Hepatocyte (in vitro differentiated cells): ENCODE data around the gene DSN1. TPM values are rescaled to one million over a fixed set of nuclear protein-coding genes. Genes with fewer than 3 reads are reported as not detected.

Experiments
- DNase-seq: peaks from one replicate; pipeline ENCODE4 v3.0.0-alpha.2; 2016; ENCODE audit warnings: low spot score
- H2AFZ ChIP-seq: fragments of 200-600 bp; sonication (generic); 2 replicates; pipeline ENCODE4 v1.6.0; 2016; ENCODE audit warnings: antibody characterized with exemption, mild to moderate bottlenecking
- H3K27ac ChIP-seq: fragments of 200-600 bp; sonication (generic); 2 replicates; pipeline ENCODE4 v1.5.1; 2016; ENCODE audit warnings: mild to moderate bottlenecking
- H3K27me3 ChIP-seq: fragments of 200-600 bp; sonication (generic); 2 replicates; pipeline ENCODE4 v1.6.1; 2016
- H3K36me3 ChIP-seq: fragments of 200-600 bp; sonication (generic); replicated peaks from 2 replicates; pipeline ENCODE4 v1.5.1; 2016; ENCODE audit warnings: low read depth; ENCODE audit not compliant: insufficient read depth
- H3K4me1 ChIP-seq: fragments of 200-600 bp; sonication (generic); 2 replicates; pipeline ENCODE4 v1.5.1; 2016; ENCODE audit warnings: mild to moderate bottlenecking, moderate library complexity; ENCODE audit not compliant: insufficient read depth
- H3K4me2 ChIP-seq: fragments of 200-600 bp; sonication (generic); 2 replicates; pipeline ENCODE4 v1.6.0; 2016
- H3K4me3 ChIP-seq: fragments of 200-600 bp; sonication (generic); 2 replicates; pipeline ENCODE4 v1.5.1; 2016; ENCODE audit warnings: mild to moderate bottlenecking
- H3K79me2 ChIP-seq: fragments of 200-600 bp; sonication (generic); 2 replicates; pipeline ENCODE4 v1.6.0; 2017; ENCODE audit warnings: mild to moderate bottlenecking
- H3K9me2 ChIP-seq: fragments of 200-600 bp; sonication (generic); replicated peaks from 2 replicates; pipeline ENCODE4 v1.6.0; 2017; ENCODE audit warnings: mild to moderate bottlenecking; ENCODE audit not compliant: insufficient read depth
- H3K9me3 ChIP-seq: fragments of 200-600 bp; sonication (generic); 2 replicates; pipeline ENCODE4 v1.5.1; 2016; ENCODE audit warnings: low read depth, mild to moderate bottlenecking
- H4K20me1 ChIP-seq: fragments of 200-600 bp; sonication (generic); 2 replicates; pipeline ENCODE4 v1.6.0; 2016; ENCODE audit warnings: mild to moderate bottlenecking; ENCODE audit not compliant: insufficient read depth, poor library complexity, severe bottlenecking
- CTCF ChIP-seq: fragments of 200-600 bp; sonication (generic); IDR thresholded peaks from 2 replicates; pipeline ENCODE4 v1.5.1; 2016; ENCODE audit warnings: antibody characterized with exemption, mild to moderate bottlenecking; ENCODE audit not compliant: poor library complexity
- EZH2 ChIP-seq: fragments of 200-600 bp; sonication (generic); IDR thresholded peaks from 2 replicates; pipeline ENCODE4 v1.6.1; 2016; ENCODE audit warnings: antibody characterized with exemption, mild to moderate bottlenecking, borderline replicate concordance
- EZH2phosphoT487 ChIP-seq: fragments of 200-600 bp; sonication (generic); IDR thresholded peaks from one replicate; pipeline ENCODE4 v1.6.1; 2018; ENCODE audit warnings: antibody characterized with exemption, mild to moderate bottlenecking, low read depth, moderate library complexity; ENCODE audit not compliant: unreplicated experiment, severe bottlenecking
- WGBS: methylation state at CpG from one replicate; pipeline ENCODE4 v1.1.6; 2016; ENCODE audit warnings: low lambda C conversion rate; ENCODE audit errors: missing lambda C conversion rate; 5-methylcytosine and 5-hydroxymethylcytosine counted together
- polyA plus RNA-seq: library from polyadenylated mRNA; unstranded; fragments of >200 nt; fragmentation: Nextera tagmentation; extraction: Ambion mirVana; gene quantifications from 2 replicates; pipeline ENCODE4 v1.2.1, GENCODE V29; 2016
- total RNA-seq: library from RNA; depleted of rRNA; stranded (reverse); fragments of >200 nt; gene quantifications from 2 replicates; pipeline ENCODE4 v1.2.3, GENCODE V29; 2014

DSN1 gene
- total and polyA plus RNA-seq, 2 experiments from 2014 or later: 9.5 to 12.7 TPM

- H3K27me3 ChIP-seq: no peaks in the 10 kb centered on the region
- H3K9me2 ChIP-seq: no peaks in the 10 kb centered on the region
- no peaks in the 10 kb centered on the region for H4K20me1 ChIP-seq
- H2AFZ ChIP-seq: no peak overlapping the region
- 88% methylated on average over 9 of the region's 9 CpGs for WGBS
- TF ChIP-seq CTCF (no peak), EZH2 (no peak), EZH2phosphoT487 (no peak)
- no peaks in the 10 kb centered on the region for H3K4me1 ChIP-seq
- H3K4me3 ChIP-seq: no peak overlapping the region
- no peaks in the 10 kb centered on the region for H3K36me3 ChIP-seq
- no peaks in the 10 kb centered on the region for H3K9me3 ChIP-seq
- no peak overlapping the region for H3K4me2 ChIP-seq
- DNase-seq: no peak
- H3K79me2 ChIP-seq: no peaks in the 10 kb centered on the region
- H3K27ac ChIP-seq: no peak overlapping the region
These were observed 11.3 kb upstream of the DSN1 start for GRCh38 chr20:36784900-36785299.

GRCh38 chr20:36784116-36784515 is 10.6 kb upstream of the DSN1 start:
- 98% methylated on average over 7 of the region's 7 CpGs for WGBS
- H3K4me2 ChIP-seq: no peak overlapping the region
- H3K27ac ChIP-seq: no peak overlapping the region
- no peak overlapping the region for H3K4me3 ChIP-seq
- H3K9me2 ChIP-seq: no peaks in the 10 kb centered on the region
- no peak overlapping the region for H2AFZ ChIP-seq
- H3K9me3 ChIP-seq: no peaks in the 10 kb centered on the region
- no peaks in the 10 kb centered on the region for H3K36me3 ChIP-seq
- no peaks in the 10 kb centered on the region for H3K79me2 ChIP-seq
- DNase-seq: no peak
- no peaks in the 10 kb centered on the region for H3K27me3 ChIP-seq
- TF ChIP-seq EZH2 (no peak), CTCF (no peak), EZH2phosphoT487 (no peak)
- H3K4me1 ChIP-seq: no peaks in the 10 kb centered on the region
- H4K20me1 ChIP-seq: no peaks in the 10 kb centered on the region

GRCh38 chr20:36779656-36780025 is 6.1 kb upstream of the DSN1 start:
- no peaks in the 10 kb centered on the region for H3K79me2 ChIP-seq
- H3K4me2 ChIP-seq: no peak overlapping the region
- TF ChIP-seq CTCF (no peak), EZH2 (no peak)
- no peak overlapping the region for H3K27ac ChIP-seq
- WGBS: 68% methylated on average over 6 of the region's 6 CpGs
- DNase-seq: no peak
- H2AFZ ChIP-seq: no peak overlapping the region
- no peaks in the 10 kb centered on the region for H4K20me1 ChIP-seq
- H3K4me1 ChIP-seq: no peaks in the 10 kb centered on the region
- no peak overlapping the region for H3K4me3 ChIP-seq
- no peaks in the 10 kb centered on the region for H3K36me3 ChIP-seq
- no peaks in the 10 kb centered on the region for H3K27me3 ChIP-seq
- no peaks in the 10 kb centered on the region for H3K9me2 ChIP-seq
- no peaks in the 10 kb centered on the region for H3K9me3 ChIP-seq
